SIG-M5 treated with dmso at 0.1 percent for 504 hours (cell line): ENCODE data around the gene SPINT2.
"Not testable (repeated sequence)": the region's sequence is repeated elsewhere in the genome, so short reads cannot be mapped to it uniquely, and the experiment has no call there.

Experiments
- DNase-seq: peaks from one replicate; lab custom pipeline; 2025; ENCODE audit not compliant: unreplicated experiment; lab: John Stamatoyannopoulos, UW

The SPINT2 gene

DNA sequence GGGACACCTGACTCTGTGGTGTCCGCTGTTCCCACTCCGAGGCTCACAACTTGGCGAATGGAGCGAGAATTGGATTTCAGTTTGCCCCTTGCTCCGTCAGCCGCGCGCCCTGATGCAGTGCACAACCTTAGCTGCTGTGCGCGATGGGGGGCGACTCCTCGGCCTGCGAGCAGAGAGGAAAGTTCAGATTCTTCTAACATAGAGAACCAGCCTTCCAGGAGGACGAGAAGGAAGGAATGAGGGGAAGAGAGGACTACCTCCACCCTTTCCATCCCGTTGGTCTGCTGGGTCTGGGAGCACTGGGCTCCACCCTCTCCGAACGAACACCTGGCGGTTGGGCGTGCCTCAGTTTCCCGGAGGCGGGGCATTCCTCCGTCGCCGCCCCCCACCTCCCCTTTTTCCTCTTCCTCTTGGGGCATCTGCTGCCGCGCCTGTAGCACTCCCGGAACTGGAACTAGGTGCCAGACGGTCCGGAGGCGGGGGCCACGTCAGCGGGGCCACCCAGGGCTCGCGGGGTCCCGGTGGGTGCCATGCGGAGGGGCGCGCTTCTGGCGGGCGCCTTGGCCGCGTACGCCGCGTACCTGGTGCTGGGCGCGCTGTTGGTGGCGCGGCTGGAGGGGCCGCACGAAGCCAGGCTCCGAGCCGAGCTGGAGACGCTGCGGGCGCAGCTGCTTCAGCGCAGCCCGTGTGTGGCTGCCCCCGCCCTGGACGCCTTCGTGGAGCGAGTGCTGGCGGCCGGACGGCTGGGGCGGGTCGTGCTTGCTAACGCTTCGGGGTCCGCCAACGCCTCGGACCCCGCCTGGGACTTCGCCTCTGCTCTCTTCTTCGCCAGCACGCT lies 55.3 kb downstream of the SPINT2 start, which contains the start of gene KCNK6:
KCNK6 (plus strand) TSS at position 425 of the 838 bp plus-strand sequence; CDS start at position 531, 106 bp downstream.
- DNase-seq, result peak; percentile 17

GRCh38 chr19:38320969-38321339 lies 56.6 kb downstream of the SPINT2 start:
- DNase-seq, result no peak

GRCh38 chr19:38321646-38322196 lies 57.3 kb downstream of the SPINT2 start:
- peak; percentile 24 for DNase-seq

DNA sequence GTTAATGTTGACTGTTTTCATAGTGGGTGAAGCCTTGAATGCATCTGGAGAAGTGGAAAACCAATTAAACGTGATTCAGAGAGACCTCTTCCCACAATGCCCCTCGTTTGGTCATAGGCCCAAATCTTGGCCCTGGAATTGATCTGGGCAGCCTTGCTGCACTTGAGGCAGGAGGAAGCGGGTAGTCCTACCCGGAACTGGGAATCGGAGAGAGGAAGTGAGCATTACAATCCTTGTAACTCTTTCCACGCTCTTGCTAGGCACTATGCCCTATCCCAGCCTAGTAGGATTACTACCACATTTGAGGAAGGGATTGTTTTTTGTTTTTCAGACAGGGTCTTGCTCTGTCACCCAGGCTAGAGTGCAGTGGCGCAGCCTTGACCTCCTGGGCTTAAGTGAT lies 58.9 kb downstream of the SPINT2 start:
- DNase-seq, result no peak

DNA sequence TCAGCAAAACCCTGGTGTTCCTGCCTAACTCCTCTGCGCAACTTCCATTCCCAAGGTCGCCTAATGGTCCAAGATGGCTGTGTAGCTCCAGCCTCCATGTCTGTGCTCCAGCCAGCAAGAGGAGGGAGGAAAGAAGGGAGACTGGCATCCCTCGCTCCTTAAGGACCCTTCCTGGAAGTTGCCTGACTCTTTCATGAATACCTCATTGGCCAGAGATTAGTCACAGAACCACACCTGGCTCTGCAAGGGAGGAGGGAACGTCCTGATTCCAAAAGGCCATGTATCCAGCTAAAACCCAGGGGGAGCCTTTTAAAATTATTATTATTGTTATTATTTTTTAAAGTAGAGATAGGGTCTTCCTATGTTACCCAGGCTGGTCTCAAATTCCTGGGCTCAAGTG lies 60.1 kb downstream of the SPINT2 start:
- no peak for DNase-seq

DNA sequence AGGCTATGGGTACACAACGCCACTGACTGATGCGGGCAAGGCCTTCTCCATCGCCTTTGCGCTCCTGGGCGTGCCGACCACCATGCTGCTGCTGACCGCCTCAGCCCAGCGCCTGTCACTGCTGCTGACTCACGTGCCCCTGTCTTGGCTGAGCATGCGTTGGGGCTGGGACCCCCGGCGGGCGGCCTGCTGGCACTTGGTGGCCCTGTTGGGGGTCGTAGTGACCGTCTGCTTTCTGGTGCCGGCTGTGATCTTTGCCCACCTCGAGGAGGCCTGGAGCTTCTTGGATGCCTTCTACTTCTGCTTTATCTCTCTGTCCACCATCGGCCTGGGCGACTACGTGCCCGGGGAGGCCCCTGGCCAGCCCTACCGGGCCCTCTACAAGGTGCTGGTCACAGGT lies 62.2 kb downstream of the SPINT2 start:
- DNase-seq, result no peak

DNA sequence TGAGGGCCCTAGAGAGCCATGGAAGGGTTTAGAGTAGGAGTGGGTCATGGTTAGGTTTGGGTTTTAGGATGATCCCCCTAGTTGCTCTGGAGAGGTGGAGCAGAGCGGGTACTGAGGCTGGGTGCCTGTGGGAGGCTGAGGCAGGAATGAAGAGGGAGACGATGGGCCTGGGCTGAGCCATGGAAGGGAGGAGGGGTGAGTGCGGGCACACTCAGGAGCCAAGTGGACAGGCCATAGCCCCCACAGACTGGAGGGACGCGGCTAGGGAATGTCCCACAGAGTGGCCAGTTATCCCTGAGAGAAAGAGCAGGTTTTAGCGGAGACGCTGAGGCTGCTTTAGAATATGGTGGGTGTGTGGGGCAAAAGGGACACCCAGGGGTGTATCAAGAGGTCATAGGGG lies 65.3 kb downstream of the SPINT2 start:
- DNase-seq, result no peak

- no peak for DNase-seq
These were observed 67.4 kb downstream of the SPINT2 start for GRCh38 chr19:38331728-38332127.

GRCh38 chr19:38333245-38333644 lies 68.9 kb downstream of the SPINT2 start:
- no peak for DNase-seq

DNA sequence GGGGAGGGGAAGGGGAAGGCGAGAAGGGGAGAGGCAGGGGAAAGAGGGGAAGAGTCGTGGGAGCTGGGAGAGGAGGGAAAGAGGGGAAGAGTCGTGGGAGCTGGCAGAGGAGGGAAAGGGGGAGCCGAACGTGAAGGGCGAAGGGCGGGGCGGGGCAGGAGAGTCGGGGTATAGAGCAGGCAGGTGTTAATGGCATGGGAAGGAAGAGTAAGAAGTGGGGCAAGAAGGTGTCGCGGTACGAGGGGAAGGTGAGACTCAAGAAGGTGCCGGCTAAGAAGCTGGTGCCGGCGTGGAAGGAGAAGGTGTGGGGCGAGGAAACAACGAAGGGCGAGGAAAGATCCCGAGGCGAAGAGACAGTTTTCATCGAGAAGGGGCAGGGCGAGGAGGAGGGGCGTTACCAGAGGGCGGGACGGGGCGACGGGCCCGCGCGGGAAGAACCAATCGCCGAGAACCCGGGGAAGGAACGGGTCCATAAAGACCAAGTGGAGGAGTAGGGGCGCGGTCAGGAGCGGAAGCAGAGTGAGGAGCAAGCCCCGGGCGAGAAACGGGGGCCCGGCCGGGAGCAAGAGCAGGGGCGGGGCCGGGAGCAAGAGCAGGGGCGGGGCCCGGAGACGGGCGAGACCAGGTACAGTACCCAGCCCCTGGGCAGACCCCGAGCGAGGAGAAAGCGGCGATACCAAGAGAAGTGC lies 71.7 kb downstream of the SPINT2 start:
- DNase-seq, result peak; percentile 97

- DNase-seq, result peak; percentile 96
These were observed 72.4 kb downstream of the SPINT2 start for GRCh38 chr19:38336638-38337359.

DNA sequence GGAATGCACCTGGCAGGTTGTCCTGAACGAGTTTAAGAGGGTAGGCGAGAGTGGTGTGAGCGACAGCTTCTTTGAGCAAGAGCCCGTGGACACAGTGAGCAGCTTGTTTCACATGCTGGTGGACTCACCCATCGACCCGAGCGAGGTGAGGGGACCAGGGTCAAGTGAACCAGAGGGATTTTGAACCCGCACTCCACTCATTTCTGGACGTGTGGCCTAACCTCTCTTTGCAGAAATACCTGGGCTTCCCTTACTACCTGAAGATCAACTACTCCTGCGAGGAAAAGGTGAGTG lies 72.9 kb downstream of the SPINT2 start:
- no peak for DNase-seq

- not testable (repeated sequence) for DNase-seq
These were observed 74.6 kb downstream of the SPINT2 start for GRCh38 chr19:38339011-38339410.

GRCh38 chr19:38340927-38341326 lies 76.6 kb downstream of the SPINT2 start:
- no peak for DNase-seq
